Loucy (cell line): ENCODE results near the gene TUBA1A.

ENCODE experiments used
- H2AFZ ChIP-seq: fragments of 200-600 bp; sonication (generic); 2 replicates; pipeline ENCODE4 v1.6.0; 2016; ENCODE audit warnings: antibody characterized with exemption, mild to moderate bottlenecking, low read length, moderate library complexity
- H3F3A ChIP-seq: fragments of 200-600 bp; 2 replicates; pipeline ENCODE4 v1.6.0; 2016; ENCODE audit warnings: antibody characterized with exemption, low read depth, mild to moderate bottlenecking
- H3K27me3 ChIP-seq: fragments of 200-600 bp; sonication (generic); 2 replicates; pipeline ENCODE4 v1.6.1; 2014; ENCODE audit warnings: low read length, mild to moderate bottlenecking; ENCODE audit not compliant: insufficient read depth, poor library complexity, severe bottlenecking
- H3K36me3 ChIP-seq: fragments of 200-600 bp; sonication (generic); 2 replicates; pipeline ENCODE4 v1.6.1; 2016; ENCODE audit warnings: low read length; ENCODE audit not compliant: insufficient read depth
- H3K4me1 ChIP-seq: fragments of 200-600 bp; sonication (generic); 2 replicates; pipeline ENCODE4 v1.5.1; 2014; ENCODE audit warnings: low read length, mild to moderate bottlenecking; ENCODE audit not compliant: insufficient read depth, poor library complexity, severe bottlenecking
- H3K4me2 ChIP-seq: fragments of 200-600 bp; sonication (generic); 2 replicates; pipeline ENCODE4 v1.6.0; 2014; ENCODE audit warnings: antibody characterized with exemption, low read length, low read depth, mild to moderate bottlenecking; ENCODE audit not compliant: poor library complexity, severe bottlenecking
- H3K4me3 ChIP-seq: fragments of 200-600 bp; sonication (generic); 2 replicates; pipeline ENCODE4 v1.5.1; 2014; ENCODE audit warnings: low read length, mild to moderate bottlenecking, mixed read lengths; ENCODE audit not compliant: poor library complexity, severe bottlenecking
- H3K79me2 ChIP-seq: fragments of 200-600 bp; sonication (generic); 2 replicates; pipeline ENCODE4 v1.6.1; 2014; ENCODE audit warnings: low read length; ENCODE audit not compliant: insufficient read depth
- H3K9ac ChIP-seq: fragments of 200-600 bp; sonication (generic); 2 replicates; pipeline ENCODE4 v1.6.0; 2014; ENCODE audit warnings: mild to moderate bottlenecking, low read depth, low read length, moderate library complexity; ENCODE audit not compliant: poor library complexity, severe bottlenecking
- H3K9me2 ChIP-seq: fragments of 200-600 bp; sonication (generic); replicated peaks from 2 replicates; pipeline ENCODE4 v1.6.1; 2016; ENCODE audit warnings: low read depth, low read length, mixed read lengths
- H3K9me3 ChIP-seq: fragments of 200-600 bp; sonication (generic); 2 replicates; pipeline ENCODE4 v1.6.1; 2014; ENCODE audit warnings: mild to moderate bottlenecking, antibody characterized with exemption, low read length, low read depth; ENCODE audit not compliant: insufficient read depth
- H4K20me1 ChIP-seq: fragments of 200-600 bp; sonication (generic); 2 replicates; pipeline ENCODE4 v1.6.0; 2014; ENCODE audit warnings: antibody characterized with exemption, low read length, mild to moderate bottlenecking; ENCODE audit not compliant: insufficient read depth, poor library complexity, severe bottlenecking
- CTCF ChIP-seq: fragments of 200-600 bp; sonication (generic); conservative IDR thresholded peaks from 2 replicates; pipeline ENCODE4 v1.5.1; 2014; ENCODE audit warnings: mild to moderate bottlenecking, antibody characterized with exemption, low read length
- EZH2phosphoT487 ChIP-seq: fragments of 200-600 bp; IDR thresholded peaks from 2 replicates; pipeline ENCODE4 v1.6.1; 2018; ENCODE audit warnings: antibody characterized with exemption, mild to moderate bottlenecking, moderate library complexity, borderline replicate concordance

TUBA1A gene

GRCh38 chr12:49208676-49209075 lies 19.8 kb upstream of the TUBA1A start:
- Histone ChIP-seq H3K27me3 (no peaks in the 10 kb centered on the region), H3K79me2 (no peaks in the 10 kb centered on the region), H3K9ac (no peak overlapping the region), H3K4me2 (no peak overlapping the region), H3K4me3 (no peak overlapping the region), H3K36me3 (no peaks in the 10 kb centered on the region), H3K9me3 (no peaks in the 10 kb centered on the region), H4K20me1 (no peaks in the 10 kb centered on the region), H3F3A (no peaks in the 10 kb centered on the region), H2AFZ (no peak overlapping the region), H3K9me2 (no peaks in the 10 kb centered on the region), H3K4me1 (no peaks in the 10 kb centered on the region)
- TF ChIP-seq EZH2phosphoT487 (no peak), CTCF (no peak)

DNA sequence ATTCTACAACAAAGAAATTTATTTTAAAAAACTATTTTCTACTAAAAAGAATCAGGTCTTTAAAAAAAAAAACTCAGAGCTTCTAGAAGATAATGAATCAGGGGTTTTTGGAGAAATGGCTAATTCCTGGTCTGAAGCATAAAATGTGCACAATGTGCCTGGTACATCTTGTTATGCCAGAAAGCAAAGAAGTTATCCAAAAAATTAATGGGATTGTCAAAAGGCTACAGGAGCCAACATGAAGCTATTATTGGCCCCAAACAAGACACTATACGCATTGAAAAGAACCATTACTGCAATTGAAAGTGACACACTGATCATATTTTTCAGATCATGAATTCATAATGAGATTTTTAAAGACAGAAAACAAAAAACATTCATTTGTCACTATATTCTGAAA lies 19.3 kb upstream of the TUBA1A start:
- no peaks in the 10 kb centered on the region for H4K20me1 ChIP-seq
- H3K9ac ChIP-seq, result no peak overlapping the region
- H3K4me3 ChIP-seq, result no peak overlapping the region
- no peaks in the 10 kb centered on the region for H3K79me2 ChIP-seq
- H3K9me2 ChIP-seq, result no peaks in the 10 kb centered on the region
- no peak overlapping the region for H3K4me2 ChIP-seq
- no peaks in the 10 kb centered on the region for H3K27me3 ChIP-seq
- no peaks in the 10 kb centered on the region for H3K36me3 ChIP-seq
- H3K9me3 ChIP-seq, result no peaks in the 10 kb centered on the region
- H3F3A ChIP-seq, result no peaks in the 10 kb centered on the region
- no peaks in the 10 kb centered on the region for H3K4me1 ChIP-seq
- no peak overlapping the region for H2AFZ ChIP-seq
- TF ChIP-seq CTCF, result no peak
- TF ChIP-seq EZH2phosphoT487, result no peak

DNA sequence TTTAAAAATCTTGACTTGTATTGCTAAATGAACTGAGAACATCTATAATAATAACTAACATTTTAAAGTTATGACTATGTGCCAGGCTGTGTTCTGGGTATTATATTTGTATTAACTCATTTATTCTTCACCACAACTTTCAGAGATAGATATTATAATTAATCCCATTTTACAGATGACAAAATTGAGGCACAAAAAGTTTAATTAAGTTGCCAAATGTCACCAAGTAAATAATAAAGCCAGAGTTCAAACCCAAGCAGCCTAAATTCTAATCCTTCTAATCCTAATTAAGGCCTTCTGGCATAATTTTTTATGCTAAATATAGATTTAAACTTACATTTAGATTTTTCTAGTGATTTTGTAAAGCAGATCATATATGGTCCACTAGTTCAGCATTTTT lies 17.5 kb upstream of the TUBA1A start:
- Histone ChIP-seq H4K20me1 (no peaks in the 10 kb centered on the region), H3K9me2 (no peaks in the 10 kb centered on the region), H3K4me1 (peaks cover 7% of the 10 kb centered on the region)

More for the DNA sequence above, 17.5 kb upstream of the TUBA1A start:
- H2AFZ ChIP-seq, result no peak overlapping the region
- no peak overlapping the region for H3K4me2 ChIP-seq
- H3K9ac ChIP-seq, result no peak overlapping the region
- H3K36me3 ChIP-seq, result no peaks in the 10 kb centered on the region
- H3K4me3 ChIP-seq, result no peak overlapping the region
- H3K79me2 ChIP-seq, result no peaks in the 10 kb centered on the region
- H3F3A ChIP-seq, result no peaks in the 10 kb centered on the region
- TF ChIP-seq CTCF, result no peak
- TF ChIP-seq EZH2phosphoT487, result no peak
- H3K9me3 ChIP-seq, result no peaks in the 10 kb centered on the region
- no peaks in the 10 kb centered on the region for H3K27me3 ChIP-seq
